GM19452 (cell line): ENCODE data around the gene DMP1.
"Not testable (repeated sequence)": the region's sequence is repeated elsewhere in the genome, so short reads cannot be mapped to it uniquely, and the experiment has no call there.

Experiments used
- ATAC-seq: cut with Tn5 transposase; IDR thresholded peaks from one replicate; pipeline ENCODE4 v1.9.1; 2021; ENCODE audit not compliant: unreplicated experiment

DMP1 gene

GRCh38 chr4:87680271-87680670 lies 30.2 kb downstream of the DMP1 start:
- ATAC-seq: no peak

GRCh38 chr4:87688316-87688715 lies 38.2 kb downstream of the DMP1 start:
- no peak for ATAC-seq

- ATAC-seq: not testable (repeated sequence)
Measured at GRCh38 chr4:87690947-87691346, 40.9 kb downstream of the DMP1 start.

- ATAC-seq: not testable (repeated sequence)
Measured at GRCh38 chr4:87692060-87692459, 42.0 kb downstream of the DMP1 start.

GRCh38 chr4:87697272-87697671 lies 47.2 kb downstream of the DMP1 start:
- no peak for ATAC-seq

GRCh38 chr4:87697945-87698344 lies 47.9 kb downstream of the DMP1 start:
- no peak for ATAC-seq

GRCh38 chr4:87698394-87698793 lies 48.3 kb downstream of the DMP1 start:
- no peak for ATAC-seq

GRCh38 chr4:87704001-87704400 lies 53.9 kb downstream of the DMP1 start:
- ATAC-seq: no peak

GRCh38 chr4:87707279-87707918 lies 57.3 kb downstream of the DMP1 start:
- no peak for ATAC-seq
